Spleen (tissue), 7 donors: ENCODE results near the gene IMP4.

ENCODE experiments used
- CTCF ChIP-seq, 11 experiments: fragments of 200-600 bp in 7 of 11; fragments of 450-650 bp in 4 of 11; sonication (generic) in 4 of 11; IDR thresholded peaks in 8 of 11; conservative IDR thresholded peaks in 3 of 11; 1 replicate in 7 of 11; 2 replicates in 4 of 11; pipeline versions ENCODE4 v1.4.0 to v1.8.0; 2016 to 2021; ENCODE audit warnings: antibody characterized with exemption in 11 of 11, inconsistent platforms in 4 of 11, mild to moderate bottlenecking in 1 of 11
- POLR2A ChIP-seq, 3 donors: fragments of 450-650 bp; IDR thresholded peaks; one replicate each; pipeline ENCODE4 v1.5.1; 2017; ENCODE audit warnings: antibody characterized with exemption in 3 of 3, mild to moderate bottlenecking in 1 of 3
- POLR2AphosphoS5 ChIP-seq, 3 donors: sonication (generic); formaldehyde crosslinking; IDR thresholded peaks; one replicate each; pipeline ENCODE4 v1.5.1; 2017; ENCODE audit warnings: antibody characterized with exemption in 3 of 3
- donor health status: DM: no; HTN: no; CAD: no; lungs with moderate emphysema.
- donor health status: DM: no; HTN: no; CAD: no.
- donor health status: DM: no; HTN: no; CAD: no.

GRCh38 chr2:130335226-130335625, 7.5 kb upstream of the IMP4 start:
- TF ChIP-seq CTCF (IDR thresholded peaks at IDR 0.05 in 8 of 11, conservative IDR thresholded peaks at IDR 0.05 in 3 of 11) (no peak), POLR2A (IDR thresholded peaks at IDR 0.05) (no peak), POLR2AphosphoS5 (IDR thresholded peaks at IDR 0.05) (no peak)
